ENCODE data around the gene CABLES1. TPM values are rescaled to one million over a fixed set of nuclear protein-coding genes. Genes with fewer than 3 reads are reported as not detected.

Gene CABLES1
- total RNA-seq, 1 donor from 2014 or later, result 39.3 TPM

DNA sequence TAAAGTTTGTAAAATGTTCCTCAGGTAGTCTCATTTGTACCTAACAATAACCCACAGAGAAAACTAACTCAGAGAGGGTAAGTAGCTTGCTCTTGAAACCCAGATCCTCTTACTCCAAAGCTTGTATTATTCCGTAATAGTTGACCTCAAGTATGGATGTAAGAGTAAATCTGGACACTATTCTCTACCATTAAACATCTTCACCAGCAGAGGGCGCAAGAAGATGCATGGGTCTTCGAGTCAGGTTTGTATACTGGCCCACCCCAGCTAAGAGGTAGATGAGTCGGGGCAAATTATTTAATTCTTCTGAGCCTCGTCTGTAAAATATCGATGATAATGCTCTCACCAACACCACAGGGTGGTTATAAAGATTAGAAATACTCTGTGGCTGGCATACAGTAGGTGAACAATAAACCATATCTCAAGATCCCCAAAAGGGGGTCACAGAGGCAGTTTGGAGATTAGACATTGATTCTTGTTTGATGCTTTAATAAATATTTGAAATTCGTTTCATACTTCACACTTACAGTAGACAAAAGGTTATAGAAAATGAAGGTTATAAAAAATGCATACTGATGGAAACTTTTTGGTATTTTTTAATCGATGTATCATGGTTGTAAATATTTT is 3.5 kb upstream of the CABLES1 start:
- TF ChIP-seq POLR2AphosphoS5 (IDR thresholded peaks at IDR 0.05; ENCODE audit: insufficient read depth in 1 of 2, low read depth in 1 of 2), result no peak
- TF ChIP-seq, protein P1, sequence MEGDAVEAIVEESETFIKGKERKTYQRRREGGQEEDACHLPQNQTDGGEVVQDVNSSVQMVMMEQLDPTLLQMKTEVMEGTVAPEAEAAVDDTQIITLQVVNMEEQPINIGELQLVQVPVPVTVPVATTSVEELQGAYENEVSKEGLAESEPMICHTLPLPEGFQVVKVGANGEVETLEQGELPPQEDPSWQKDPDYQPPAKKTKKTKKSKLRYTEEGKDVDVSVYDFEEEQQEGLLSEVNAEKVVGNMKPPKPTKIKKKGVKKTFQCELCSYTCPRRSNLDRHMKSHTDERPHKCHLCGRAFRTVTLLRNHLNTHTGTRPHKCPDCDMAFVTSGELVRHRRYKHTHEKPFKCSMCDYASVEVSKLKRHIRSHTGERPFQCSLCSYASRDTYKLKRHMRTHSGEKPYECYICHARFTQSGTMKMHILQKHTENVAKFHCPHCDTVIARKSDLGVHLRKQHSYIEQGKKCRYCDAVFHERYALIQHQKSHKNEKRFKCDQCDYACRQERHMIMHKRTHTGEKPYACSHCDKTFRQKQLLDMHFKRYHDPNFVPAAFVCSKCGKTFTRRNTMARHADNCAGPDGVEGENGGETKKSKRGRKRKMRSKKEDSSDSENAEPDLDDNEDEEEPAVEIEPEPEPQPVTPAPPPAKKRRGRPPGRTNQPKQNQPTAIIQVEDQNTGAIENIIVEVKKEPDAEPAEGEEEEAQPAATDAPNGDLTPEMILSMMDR (IDR thresholded peaks at IDR 0.05), result peak in 2 of 3 experiments; percentile 59 to 87
- TF ChIP-seq POLR2A (IDR thresholded peaks at IDR 0.05), result no peak
- no peaks in the 10 kb centered on the region for H3K27me3 ChIP-seq
- no peaks in the 10 kb centered on the region for H3K9me3 ChIP-seq
- H3K4me1 ChIP-seq, result peaks cover 15% of the 10 kb centered on the region
- DNase-seq (ENCODE audit: extremely low spot score in 2 of 2), result no peak
- no peak overlapping the region for H3K27ac ChIP-seq
- no peak overlapping the region for H3K4me3 ChIP-seq
- no peaks in the 10 kb centered on the region for H3K36me3 ChIP-seq
- intact Hi-C loops (cut with DNase I), result loop anchor here (10.0 kb wide), 1 partner anchor 103 kb away; no protein-coding TSS in a partner anchor

- Histone ChIP-seq H3K27me3 (no peaks in the 10 kb centered on the region), H3K4me1 (peaks cover 33% of the 10 kb centered on the region), H3K36me3 (no peaks in the 10 kb centered on the region), H3K9me3 (no peaks in the 10 kb centered on the region), H3K27ac (peak overlapping the region; percentile 81), H3K4me3 (peak overlapping the region; percentile 50 to 80)
- intact Hi-C loops (cut with DNase I), result loop anchor here (10.0 kb wide), 1 partner anchor 101 kb away; no protein-coding TSS in a partner anchor
- DNase-seq (ENCODE audit: extremely low spot score in 2 of 2), result no peak
- TF ChIP-seq, protein P1 (IDR thresholded peaks at IDR 0.05), result no peak
- TF ChIP-seq POLR2A (IDR thresholded peaks at IDR 0.05) (no peak), POLR2AphosphoS5 (IDR thresholded peaks at IDR 0.05; ENCODE audit: insufficient read depth in 1 of 2, low read depth in 1 of 2) (no peak)
Measured at GRCh38 chr18:23133860-23134779, 1.2 kb upstream of the CABLES1 start.

GRCh38 chr18:23135550-23136325 is 453 bp downstream of the CABLES1 start:
- H3K4me1 ChIP-seq, result peaks cover 33% of the 10 kb centered on the region
- intact Hi-C loops (cut with DNase I), result loop anchor here (5.0 to 10.0 kb wide), 3 partner anchors 99 to 242 kb away; no protein-coding TSS in a partner anchor

DNA sequence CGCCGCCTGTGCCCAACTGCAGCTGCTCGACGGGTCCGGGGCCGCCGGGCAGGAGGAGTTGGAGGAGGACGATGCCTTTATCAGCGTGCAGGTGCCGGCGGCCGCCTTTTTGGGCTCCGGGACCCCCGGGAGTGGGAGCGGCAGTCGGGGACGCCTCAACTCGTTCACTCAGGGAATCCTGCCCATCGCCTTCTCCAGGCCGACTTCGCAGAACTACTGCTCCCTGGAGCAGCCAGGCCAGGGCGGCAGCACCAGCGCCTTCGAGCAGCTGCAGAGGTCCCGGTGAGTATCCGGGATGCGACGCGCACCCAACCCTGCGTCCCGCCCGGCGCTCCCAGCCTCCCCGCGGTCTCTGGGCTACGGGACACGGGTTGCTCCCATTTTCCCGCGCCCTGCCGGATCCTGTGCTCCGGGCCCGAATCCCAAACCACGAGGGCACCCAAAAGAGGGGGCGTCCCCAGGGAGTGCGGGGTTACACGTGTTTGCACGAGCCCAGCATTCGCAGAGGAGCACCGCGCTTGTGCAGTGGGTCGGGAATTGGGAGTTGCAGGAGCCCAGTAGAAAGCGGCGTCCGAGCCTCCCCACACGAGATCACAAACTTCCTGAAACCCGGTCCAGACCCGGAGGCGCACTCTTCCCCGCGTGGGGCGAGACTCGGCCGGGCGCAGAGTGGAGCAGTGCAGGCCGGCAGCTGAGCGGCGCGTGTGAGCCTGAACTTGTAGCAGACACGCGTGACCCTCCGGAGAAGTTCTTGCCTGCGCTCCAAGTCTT is 1.2 kb downstream of the CABLES1 start:
- DNase-seq (ENCODE audit: extremely low spot score in 2 of 2), result no peak
- H3K9me3 ChIP-seq, result no peaks in the 10 kb centered on the region
- H3K4me1 ChIP-seq, result peaks cover 41% of the 10 kb centered on the region
- intact Hi-C loops (cut with DNase I), result loop anchor here (5.0 to 10.0 kb wide), 3 partner anchors 98 to 241 kb away; no protein-coding TSS in a partner anchor
- H3K27ac ChIP-seq, result peak overlapping the region; percentile 81
- H3K27me3 ChIP-seq, result no peaks in the 10 kb centered on the region
- peak overlapping the region; percentile 50 to 80 for H3K4me3 ChIP-seq
- peak in 1 of 2 donors; percentile 74 for TF ChIP-seq POLR2AphosphoS5 (IDR thresholded peaks at IDR 0.05; ENCODE audit: insufficient read depth in 1 of 2, low read depth in 1 of 2)
- TF ChIP-seq, protein P1 (IDR thresholded peaks at IDR 0.05), result no peak
- peak in 1 of 2 donors; percentile 7 for TF ChIP-seq POLR2A (IDR thresholded peaks at IDR 0.05)
- no peaks in the 10 kb centered on the region for H3K36me3 ChIP-seq

More at GRCh38 chr18:23135550-23136325, 453 bp downstream of the CABLES1 start:
- no peak for DNase-seq (ENCODE audit: extremely low spot score in 2 of 2)
- Histone ChIP-seq H3K27me3 (no peaks in the 10 kb centered on the region), H3K9me3 (no peaks in the 10 kb centered on the region), H3K27ac (peak overlapping the region; percentile 81), H3K36me3 (no peaks in the 10 kb centered on the region), H3K4me3 (peak overlapping the region; percentile 50 to 80)
- TF ChIP-seq POLR2A (IDR thresholded peaks at IDR 0.05) (no peak), POLR2AphosphoS5 (IDR thresholded peaks at IDR 0.05; ENCODE audit: insufficient read depth in 1 of 2, low read depth in 1 of 2) (no peak)
- TF ChIP-seq, protein P1 (IDR thresholded peaks at IDR 0.05), result no peak

Measured in vagina (tissue), 2 donors.